Smooth muscle cell (in vitro differentiated cells): ENCODE data around the gene PIEZO2. TPM values are rescaled to one million over a fixed set of nuclear protein-coding genes. Genes with fewer than 3 reads are reported as not detected.

ENCODE experiments used
- DNase-seq: peaks from one replicate; lab custom pipeline; 2025; ENCODE audit not compliant: unreplicated experiment; lab: John Stamatoyannopoulos, UW
- H2AFZ ChIP-seq: fragments of 200-600 bp; sonication (generic); 2 replicates; pipeline ENCODE4 v1.6.0; 2016; ENCODE audit warnings: antibody characterized with exemption, low read depth, mild to moderate bottlenecking
- H3F3A ChIP-seq: fragments of 200-600 bp; sonication (generic); 2 replicates; pipeline ENCODE4 v1.6.0; 2017; ENCODE audit warnings: antibody characterized with exemption, low read depth
- H3K27ac ChIP-seq: fragments of 200-600 bp; sonication (generic); 2 replicates; pipeline ENCODE4 v1.5.1; 2016; ENCODE audit warnings: low read depth, mild to moderate bottlenecking
- H3K27me3 ChIP-seq: fragments of 200-600 bp; sonication (generic); 2 replicates; pipeline ENCODE4 v1.6.1; 2016; ENCODE audit warnings: low read depth, mild to moderate bottlenecking
- H3K36me3 ChIP-seq: fragments of 200-600 bp; sonication (generic); 2 replicates; pipeline ENCODE4 v1.5.1; 2016; ENCODE audit warnings: low read depth
- H3K4me1 ChIP-seq: fragments of 200-600 bp; sonication (generic); 2 replicates; pipeline ENCODE4 v1.5.1; 2016; ENCODE audit warnings: low read depth
- H3K4me2 ChIP-seq: fragments of 200-600 bp; sonication (generic); 2 replicates; pipeline ENCODE4 v1.6.0; 2016; ENCODE audit warnings: mild to moderate bottlenecking
- H3K4me3 ChIP-seq: fragments of 200-600 bp; sonication (generic); 2 replicates; pipeline ENCODE4 v1.5.1; 2016; ENCODE audit warnings: mild to moderate bottlenecking
- H3K79me2 ChIP-seq: fragments of 200-600 bp; sonication (generic); 2 replicates; pipeline ENCODE4 v1.6.0; 2016; ENCODE audit warnings: low read depth, mild to moderate bottlenecking
- H3K9ac ChIP-seq: fragments of 200-600 bp; sonication (generic); 2 replicates; pipeline ENCODE4 v1.6.0; 2016; ENCODE audit warnings: low read depth
- H3K9me3 ChIP-seq: fragments of 200-600 bp; sonication (generic); replicated peaks from 2 replicates; pipeline ENCODE4 v1.5.1; 2016; ENCODE audit warnings: low read depth
- H4K20me1 ChIP-seq: fragments of 200-600 bp; sonication (generic); 2 replicates; pipeline ENCODE4 v1.6.0; 2016; ENCODE audit warnings: low read depth
- CTCF ChIP-seq: fragments of 200-600 bp; sonication (generic); IDR thresholded peaks from 2 replicates; pipeline ENCODE4 v1.5.1; 2017; ENCODE audit warnings: borderline replicate concordance, mild to moderate bottlenecking, antibody characterized with exemption; ENCODE audit not compliant: insufficient read depth, poor library complexity, severe bottlenecking
- WGBS: methylation state at CpG from one replicate; pipeline ENCODE4 v1.1.7; 2016; ENCODE audit warnings: low lambda C conversion rate; 5-methylcytosine and 5-hydroxymethylcytosine counted together
- polyA plus RNA-seq: library from polyadenylated mRNA; unstranded; fragments of >200 nt; fragmentation: Nextera tagmentation; extraction: Ambion mirVana; gene quantifications from 2 replicates; pipeline ENCODE4 v1.2.1, GENCODE V29; 2016
- total RNA-seq: library from RNA; depleted of rRNA; stranded (reverse); fragments of >200 nt; gene quantifications from 2 replicates; pipeline ENCODE4 v1.2.3, GENCODE V29; 2014

Gene PIEZO2
- total and polyA plus RNA-seq, 2 experiments from 2014 or later, result 1.3 to 4.7 TPM

GRCh38 chr18:10690035-10690329 is 459.4 kb downstream of the PIEZO2 start:
- Histone ChIP-seq H3K9me3 (no peaks in the 10 kb centered on the region), H3K4me1 (no peaks in the 10 kb centered on the region), H3K79me2 (no peaks in the 10 kb centered on the region), H3K36me3 (no peaks in the 10 kb centered on the region), H3K4me2 (no peak overlapping the region), H4K20me1 (no peaks in the 10 kb centered on the region), H3F3A (no peaks in the 10 kb centered on the region), H3K27me3 (no peaks in the 10 kb centered on the region), H3K4me3 (no peak overlapping the region), H3K27ac (no peak overlapping the region), H2AFZ (no peak overlapping the region), H3K9ac (no peak overlapping the region)
- no peak for TF ChIP-seq CTCF
- no peak for DNase-seq
- WGBS, result 96% methylated on average over 4 of the region's 4 CpGs

GRCh38 chr18:10689236-10690034 is 459.9 kb downstream of the PIEZO2 start:
- no peak for DNase-seq
- no peak for TF ChIP-seq CTCF
- H3K36me3 ChIP-seq, result no peaks in the 10 kb centered on the region
- no peak overlapping the region for H3K27ac ChIP-seq
- no peaks in the 10 kb centered on the region for H3K9me3 ChIP-seq
- 82% methylated on average over 12 of the region's 12 CpGs for WGBS
- no peak overlapping the region for H3K9ac ChIP-seq
- no peak overlapping the region for H3K4me2 ChIP-seq
- H2AFZ ChIP-seq, result no peak overlapping the region
- no peaks in the 10 kb centered on the region for H3K79me2 ChIP-seq
- H3K27me3 ChIP-seq, result no peaks in the 10 kb centered on the region
- H3K4me3 ChIP-seq, result no peak overlapping the region
- H3K4me1 ChIP-seq, result no peaks in the 10 kb centered on the region
- no peaks in the 10 kb centered on the region for H3F3A ChIP-seq
- H4K20me1 ChIP-seq, result no peaks in the 10 kb centered on the region

- H4K20me1 ChIP-seq, result no peaks in the 10 kb centered on the region
- H3K4me1 ChIP-seq, result no peaks in the 10 kb centered on the region
- H3K4me2 ChIP-seq, result no peak overlapping the region
- H3K27ac ChIP-seq, result no peak overlapping the region
- no peak overlapping the region for H3K4me3 ChIP-seq
- no peaks in the 10 kb centered on the region for H3K79me2 ChIP-seq
- no peak for DNase-seq
- no peaks in the 10 kb centered on the region for H3K27me3 ChIP-seq
- no peaks in the 10 kb centered on the region for H3K36me3 ChIP-seq
- H2AFZ ChIP-seq, result no peak overlapping the region
- no peaks in the 10 kb centered on the region for H3K9me3 ChIP-seq
- no peaks in the 10 kb centered on the region for H3F3A ChIP-seq
- no peak overlapping the region for H3K9ac ChIP-seq
- no peak for TF ChIP-seq CTCF
- WGBS, result 89% methylated on average over 4 of the region's 4 CpGs
These were observed 460.6 kb downstream of the PIEZO2 start for GRCh38 chr18:10688766-10689165.

- Histone ChIP-seq H3K27ac (no peak overlapping the region), H2AFZ (no peak overlapping the region), H3F3A (no peaks in the 10 kb centered on the region), H3K9ac (no peak overlapping the region), H3K9me3 (no peaks in the 10 kb centered on the region), H3K27me3 (no peaks in the 10 kb centered on the region), H3K4me1 (no peaks in the 10 kb centered on the region), H3K79me2 (no peaks in the 10 kb centered on the region), H4K20me1 (no peaks in the 10 kb centered on the region), H3K36me3 (no peaks in the 10 kb centered on the region), H3K4me2 (no peak overlapping the region), H3K4me3 (no peak overlapping the region)
- 67% methylated on average over 8 of the region's 8 CpGs for WGBS
- no peak for TF ChIP-seq CTCF
- no peak for DNase-seq
These were observed 462.0 kb downstream of the PIEZO2 start for GRCh38 chr18:10687161-10687925.
